ENCODE measurements around the gene ACTL6B. TPM values are rescaled to one million over a fixed set of nuclear protein-coding genes. Genes with fewer than 3 reads are reported as not detected.

Gene ACTL6B
- total and polyA plus RNA-seq, 9 of the 15 experiments (the other 6 are each of a cell fraction or from before 2014, with no cell fraction given) = not detected

GRCh38 chr7:100673302-100673941 is 17.2 kb upstream of the ACTL6B start, which contains the start of gene GNB2 (continued):
- TF ChIP-seq HBP1 (CRISPR knock-in tag; IDR thresholded peaks at IDR 0.05) = no peak
- peak; percentile 59; the same call in 1 of the 2 replicates for TF ChIP-seq JUN (IDR thresholded peaks at IDR 0.05; ENCODE audit: borderline replicate concordance, low read depth, low read length)
- 0 out of 2 replicates have a peak, but pooled peaks have one; percentile 12 for TF ChIP-seq JUN (CRISPR knock-in tag; IDR thresholded peaks at IDR 0.05; ENCODE audit: borderline replicate concordance)
- TF ChIP-seq MAZ (CRISPR knock-in tag; conservative IDR thresholded peaks at IDR 0.05 in 1 of 2, IDR thresholded peaks at IDR 0.05 in 1 of 2) = peak; percentile 95 to 97
- TF ChIP-seq ILF3 (IDR thresholded peaks at IDR 0.05; ENCODE audit: borderline replicate concordance) = 0 out of 2 replicates have a peak, but pooled peaks have one; percentile 56
- peak; percentile 92 for TF ChIP-seq CHD2 (IDR thresholded peaks at IDR 0.05; ENCODE audit: low read depth, low read length)
- no peak for TF ChIP-seq FOXA1 (IDR thresholded peaks at IDR 0.05; ENCODE audit: borderline replicate concordance)
- TF ChIP-seq PHF21A (IDR thresholded peaks at IDR 0.05; ENCODE audit: borderline replicate concordance, low read depth) = 0 out of 2 replicates have a peak, but pooled peaks have one; percentile 73
- TF ChIP-seq PHB2 (IDR thresholded peaks at IDR 0.05; ENCODE audit: low read depth) = no peak
- no peak for TF ChIP-seq STAT5B (CRISPR knock-in tag; IDR thresholded peaks at IDR 0.05)
- no peak; the same call in 1 of the 2 replicates for TF ChIP-seq SMC3 (conservative IDR thresholded peaks at IDR 0.05; ENCODE audit: insufficient read depth, low read depth, low read length)
- no peak; the same call in 1 of the 2 replicates for TF ChIP-seq ZNF197 (CRISPR knock-in tag; IDR thresholded peaks at IDR 0.05; ENCODE audit: low read depth)
- TF ChIP-seq TRIM24 (IDR thresholded peaks at IDR 0.05) = peak in 1 of 2 experiments; percentile 56; a peak in 2 of 4 replicates

All from K562 (cell line).